Measurements from ENCODE around the gene SLC49A3.

DNA sequence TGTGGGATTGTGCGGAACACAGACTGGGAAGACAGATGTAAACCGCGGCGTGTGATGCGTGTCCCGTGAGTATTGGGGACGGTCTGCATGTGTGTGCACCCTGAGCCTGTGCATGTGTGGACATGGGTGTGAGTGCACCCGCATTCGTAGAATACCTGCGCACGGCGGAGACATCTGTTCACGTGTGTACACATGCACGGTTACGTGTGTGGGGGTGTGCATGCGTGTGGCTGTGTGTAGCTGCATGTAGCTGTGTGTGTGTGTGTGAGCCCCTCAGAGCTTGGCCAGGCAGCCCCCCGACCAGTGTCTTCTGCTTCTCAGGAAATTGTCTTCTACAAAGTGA is 34.5 kb downstream of the SLC49A3 start:
- TF ChIP-seq, protein P1, sequence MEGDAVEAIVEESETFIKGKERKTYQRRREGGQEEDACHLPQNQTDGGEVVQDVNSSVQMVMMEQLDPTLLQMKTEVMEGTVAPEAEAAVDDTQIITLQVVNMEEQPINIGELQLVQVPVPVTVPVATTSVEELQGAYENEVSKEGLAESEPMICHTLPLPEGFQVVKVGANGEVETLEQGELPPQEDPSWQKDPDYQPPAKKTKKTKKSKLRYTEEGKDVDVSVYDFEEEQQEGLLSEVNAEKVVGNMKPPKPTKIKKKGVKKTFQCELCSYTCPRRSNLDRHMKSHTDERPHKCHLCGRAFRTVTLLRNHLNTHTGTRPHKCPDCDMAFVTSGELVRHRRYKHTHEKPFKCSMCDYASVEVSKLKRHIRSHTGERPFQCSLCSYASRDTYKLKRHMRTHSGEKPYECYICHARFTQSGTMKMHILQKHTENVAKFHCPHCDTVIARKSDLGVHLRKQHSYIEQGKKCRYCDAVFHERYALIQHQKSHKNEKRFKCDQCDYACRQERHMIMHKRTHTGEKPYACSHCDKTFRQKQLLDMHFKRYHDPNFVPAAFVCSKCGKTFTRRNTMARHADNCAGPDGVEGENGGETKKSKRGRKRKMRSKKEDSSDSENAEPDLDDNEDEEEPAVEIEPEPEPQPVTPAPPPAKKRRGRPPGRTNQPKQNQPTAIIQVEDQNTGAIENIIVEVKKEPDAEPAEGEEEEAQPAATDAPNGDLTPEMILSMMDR (IDR thresholded peaks at IDR 0.05) = no peak
- TF ChIP-seq POLR2A (IDR thresholded peaks at IDR 0.05) = no peak
